GM12878 (cell line): ENCODE data around the gene NSD2. TPM values are rescaled to one million over a fixed set of nuclear protein-coding genes. Genes with fewer than 3 reads are reported as not detected.

ENCODE experiments used
- ATAC-seq: fragments of 200-7000 bp; cut with Tn5 transposase; 3 replicates; pipeline ENCODE4 v1.9.1; 2020; ENCODE audit warnings: mild to moderate bottlenecking, moderate library complexity
- BruUV-seq: library from RNA; stranded (reverse); fragments of 400-500 nt; replicated peaks from 2 replicates; lab custom pipeline; 2021; lab: Mats Ljungman, UMichigan
- CTCF ChIA-PET: fragments of 300-600 bp; sonication (Branson Sonifier 250); formaldehyde crosslinking; extraction: SDS; loops from one replicate; lab custom pipeline; 2021; ENCODE audit warnings: inconsistent platforms; lab: Yijun Ruan, JAX
- POLR2A ChIA-PET: fragments of 350-600 bp; formaldehyde crosslinking; extraction: SDS; loops from one replicate; lab custom pipeline; 2021; ENCODE audit warnings: inconsistent platforms; lab: Charles Lee
- RAD21 ChIA-PET: fragments of 300-600 bp; sonication (Branson Sonifier 250); formaldehyde crosslinking; loops from one replicate; lab custom pipeline; 2023; ENCODE audit warnings: antibody characterized with exemption; ENCODE audit not compliant: unreplicated experiment; lab: Charles Lee
- SMC1A ChIA-PET: fragments of 300-600 bp; sonication (Branson Sonifier 250); formaldehyde crosslinking; loops from one replicate; lab custom pipeline; 2023; ENCODE audit not compliant: unreplicated experiment, uncharacterized antibody; lab: Charles Lee
- DNase-seq: peaks from one replicate; pipeline ENCODE4 v3.0.0-alpha.2; 2011; ENCODE audit warnings: low read depth, low spot score
- FAIRE-seq: peaks from 3 replicates; lab custom pipeline; 2011; peaks lifted over from hg19 to GRCh38; lab: Jason Lieb, UNC
- H2AFZ ChIP-seq: 2 replicates; pipeline ENCODE4 v1.6.0; 2011; ENCODE audit warnings: low read depth, low read length, control low read depth; ENCODE audit not compliant: control insufficient read depth
- H3K27ac ChIP-seq: 2 replicates; pipeline ENCODE4 v1.5.1; 2011; ENCODE audit warnings: control low read depth; ENCODE audit not compliant: control insufficient read depth, insufficient read depth
- H3K27me3 ChIP-seq, 2 experiments: replicated peaks in 1 of 2; 2 replicates each; pipeline versions ENCODE4 v1.6.0 to v1.6.1; 2011; ENCODE audit warnings: low read length in 1 of 2; ENCODE audit not compliant: control insufficient read depth in 2 of 2, insufficient read depth in 2 of 2
- H3K36me3 ChIP-seq, 2 experiments: 2 replicates each; pipeline ENCODE4 v1.5.1; 2011; ENCODE audit warnings: low read length in 1 of 2; ENCODE audit not compliant: control insufficient read depth in 2 of 2, insufficient read depth in 2 of 2
- H3K4me1 ChIP-seq: 2 replicates; pipeline ENCODE4 v1.6.1; 2011; ENCODE audit warnings: mild to moderate bottlenecking, low read length, moderate library complexity, mixed read lengths; ENCODE audit not compliant: control insufficient read depth, insufficient read depth
- H3K4me2 ChIP-seq: 2 replicates; pipeline ENCODE4 v1.6.0; 2011; ENCODE audit warnings: control low read depth; ENCODE audit not compliant: control insufficient read depth, insufficient read depth
- H3K4me3 ChIP-seq: fragments of 200-600 bp; sonication (generic); 2 replicates; pipeline ENCODE4 v1.5.1; 2016
- H3K79me2 ChIP-seq: 2 replicates; pipeline ENCODE4 v1.6.0; 2011; ENCODE audit warnings: low read length; ENCODE audit not compliant: control insufficient read depth, insufficient read depth
- H3K9ac ChIP-seq: 2 replicates; pipeline ENCODE4 v1.8.0; 2011; ENCODE audit warnings: low read length, control low read depth, mixed read lengths; ENCODE audit not compliant: control insufficient read depth, insufficient read depth
- H3K9me3 ChIP-seq: replicated peaks from 3 replicates; pipeline ENCODE4 v1.5.1; 2011; ENCODE audit warnings: mild to moderate bottlenecking, low read length; ENCODE audit not compliant: control insufficient read depth, insufficient read depth
- H4K20me1 ChIP-seq: 2 replicates; pipeline ENCODE4 v1.6.0; 2011; ENCODE audit not compliant: control insufficient read depth, insufficient read depth
- ASH2L ChIP-seq: fragments of 300-600, 200-600 bp; sonication (generic); IDR thresholded peaks from 2 replicates; pipeline ENCODE4 v1.6.1; 2017; ENCODE audit warnings: low read depth, mild to moderate bottlenecking, borderline replicate concordance
- BCL11A ChIP-seq: IDR thresholded peaks from 2 replicates; pipeline ENCODE4 v1.6.1; 2011; ENCODE audit warnings: low read depth, low read length
- CBFB ChIP-seq: IDR thresholded peaks from 2 replicates; pipeline ENCODE4 v1.6.1; 2016; ENCODE audit warnings: antibody characterized with exemption, low read depth
- IKZF2 ChIP-seq, 2 experiments: fragments of 450-650 bp; IDR thresholded peaks; 2 replicates each; pipeline ENCODE4 v1.6.1; 2017; ENCODE audit warnings: mild to moderate bottlenecking in 2 of 2, moderate library complexity in 2 of 2
- KAT2A ChIP-seq: conservative IDR thresholded peaks from 2 replicates; pipeline ENCODE4 v1.6.1; 2011; ENCODE audit warnings: low read depth, low read length; ENCODE audit not compliant: control insufficient read depth
- KLF5 ChIP-seq: fragments of 450-650 bp; IDR thresholded peaks from 2 replicates; pipeline ENCODE4 v1.6.1; 2014; ENCODE audit warnings: mild to moderate bottlenecking; ENCODE audit not compliant: partially characterized antibody
- MEF2B ChIP-seq: fragments of 450-650 bp; IDR thresholded peaks from 2 replicates; pipeline ENCODE4 v1.6.1; 2018; ENCODE audit warnings: mild to moderate bottlenecking, moderate library complexity; ENCODE audit not compliant: partially characterized antibody, poor library complexity, severe bottlenecking
- MYB ChIP-seq: fragments of 150-350 bp; IDR thresholded peaks from 2 replicates; pipeline ENCODE4 v1.6.1; 2014; ENCODE audit warnings: mild to moderate bottlenecking, low read depth, low read length, borderline replicate concordance
- NR2F1 ChIP-seq: fragments of 450-650 bp; conservative IDR thresholded peaks from 2 replicates; pipeline ENCODE4 v1.6.1; 2017; ENCODE audit warnings: mild to moderate bottlenecking
- RAD21 ChIP-seq: IDR thresholded peaks from 2 replicates; pipeline ENCODE4 v1.6.1; 2011; ENCODE audit warnings: mild to moderate bottlenecking, low read depth, low read length, moderate library complexity; ENCODE audit not compliant: insufficient read depth
- RB1 ChIP-seq: fragments of 450-650 bp; formaldehyde crosslinking; IDR thresholded peaks from 2 replicates; pipeline ENCODE4 v1.6.1; 2017; ENCODE audit warnings: mild to moderate bottlenecking, borderline replicate concordance
- RBBP5 ChIP-seq: fragments of 200-600 bp; sonication (generic); conservative IDR thresholded peaks from 2 replicates; pipeline ENCODE4 v1.6.1; 2016
- RUNX3 ChIP-seq: IDR thresholded peaks from 2 replicates; pipeline ENCODE4 v1.6.1; 2012; ENCODE audit warnings: low read length, inconsistent platforms
- STAT1 ChIP-seq: fragments of 450-650 bp; conservative IDR thresholded peaks from 2 replicates; pipeline ENCODE4 v1.6.1; 2014; ENCODE audit warnings: antibody characterized with exemption, mild to moderate bottlenecking
- TCF12 ChIP-seq: IDR thresholded peaks from 2 replicates; pipeline ENCODE4 v1.6.1; 2011; ENCODE audit warnings: low read depth, mild to moderate bottlenecking, low read length
- YBX1 ChIP-seq: fragments of 450-650 bp; IDR thresholded peaks from 2 replicates; pipeline ENCODE4 v1.6.1; 2016; ENCODE audit warnings: antibody characterized with exemption
- YY1 ChIP-seq: IDR thresholded peaks from 2 replicates; pipeline ENCODE4 v1.6.1; 2011; ENCODE audit warnings: low read depth, mild to moderate bottlenecking, low read length
- ZNF622 ChIP-seq: fragments of 450-650 bp; IDR thresholded peaks from 2 replicates; pipeline ENCODE4 v1.6.1; 2017; ENCODE audit warnings: mild to moderate bottlenecking, inconsistent platforms
- WGBS: methylation state at CpG from one replicate; pipeline ENCODE4 v1.1.6; 2016; ENCODE audit warnings: low lambda C conversion rate; ENCODE audit not compliant: insufficient replicate concordance, insufficient coverage; ENCODE audit errors: missing lambda C conversion rate; 5-methylcytosine and 5-hydroxymethylcytosine counted together
- in situ Hi-C: fragments of 300-500 bp; cut with MboI; formaldehyde crosslinking; loops from 9 replicates; pipeline ENCODE4 v1.14.3; 2018; ENCODE audit warnings: mixed read lengths
- intact Hi-C: fragments of 100-400 bp; cut with micrococcal nuclease; formaldehyde crosslinking; loops from one replicate; pipeline ENCODE4 v1.14.2; 2022; ENCODE audit not compliant: unreplicated experiment
- polyA plus RNA-seq, 11 experiments: library from polyadenylated mRNA; depleted of rRNA in 4 of 11; unstranded in 6 of 11; stranded (reverse) in 5 of 11; fragments of >200 nt; fragmentation: Nextera tagmentation in 4 of 11; fragmentation: Illumina TruSeq in 1 of 11; extraction: Ambion mirVana in 4 of 11; extraction: Trizol in 1 of 11; gene quantifications; 1 replicate in 1 of 11; 2 replicates in 10 of 11; pipeline versions ENCODE4 v1.2.1 to v1.2.3, GENCODE V29; 2011 to 2016; ENCODE audit warnings: inconsistent platforms in 2 of 11, missing spikeins in 2 of 11, low read depth in 1 of 11
- total RNA-seq, 4 experiments: library from RNA; depleted of rRNA in 3 of 4; stranded (reverse); fragments of >200 nt in 3 of 4; fragmentation: Illumina TruSeq in 1 of 4; extraction: Trizol in 1 of 4; gene quantifications; 2 replicates each; pipeline versions ENCODE4 v1.2.1 to v1.2.3, GENCODE V29; 2013 to 2021
- TF ChIP-seq, protein P1 (sequence below): IDR thresholded peaks from 2 replicates; pipeline ENCODE4 v1.6.1; 2012; ENCODE audit warnings: low read depth, low read length, improper control_type of control experiment
- TF ChIP-seq, protein P2 (sequence below), 3 experiments: IDR thresholded peaks in 2 of 3; conservative IDR thresholded peaks in 1 of 3; 2 replicates each; pipeline ENCODE4 v1.5.1; 2011; ENCODE audit warnings: low read depth in 3 of 3, low read length in 3 of 3, mild to moderate bottlenecking in 3 of 3, control low read depth in 2 of 3, moderate library complexity in 2 of 3, inconsistent platforms in 1 of 3, mixed read lengths in 1 of 3; ENCODE audit not compliant: control insufficient read depth in 2 of 3, insufficient read depth in 1 of 3; ENCODE audit errors: extremely low read depth in 1 of 3
- TF ChIP-seq, protein P3 (sequence below): IDR thresholded peaks from 2 replicates; pipeline ENCODE4 v1.6.1; 2012; ENCODE audit warnings: low read depth, low read length, improper control_type of control experiment

NSD2 gene
- total and polyA plus RNA-seq, 10 of the 15 experiments (the other 5 are each of a cell fraction or from before 2014, with no cell fraction given): 8.6 to 139 (median 67.2) TPM

DNA sequence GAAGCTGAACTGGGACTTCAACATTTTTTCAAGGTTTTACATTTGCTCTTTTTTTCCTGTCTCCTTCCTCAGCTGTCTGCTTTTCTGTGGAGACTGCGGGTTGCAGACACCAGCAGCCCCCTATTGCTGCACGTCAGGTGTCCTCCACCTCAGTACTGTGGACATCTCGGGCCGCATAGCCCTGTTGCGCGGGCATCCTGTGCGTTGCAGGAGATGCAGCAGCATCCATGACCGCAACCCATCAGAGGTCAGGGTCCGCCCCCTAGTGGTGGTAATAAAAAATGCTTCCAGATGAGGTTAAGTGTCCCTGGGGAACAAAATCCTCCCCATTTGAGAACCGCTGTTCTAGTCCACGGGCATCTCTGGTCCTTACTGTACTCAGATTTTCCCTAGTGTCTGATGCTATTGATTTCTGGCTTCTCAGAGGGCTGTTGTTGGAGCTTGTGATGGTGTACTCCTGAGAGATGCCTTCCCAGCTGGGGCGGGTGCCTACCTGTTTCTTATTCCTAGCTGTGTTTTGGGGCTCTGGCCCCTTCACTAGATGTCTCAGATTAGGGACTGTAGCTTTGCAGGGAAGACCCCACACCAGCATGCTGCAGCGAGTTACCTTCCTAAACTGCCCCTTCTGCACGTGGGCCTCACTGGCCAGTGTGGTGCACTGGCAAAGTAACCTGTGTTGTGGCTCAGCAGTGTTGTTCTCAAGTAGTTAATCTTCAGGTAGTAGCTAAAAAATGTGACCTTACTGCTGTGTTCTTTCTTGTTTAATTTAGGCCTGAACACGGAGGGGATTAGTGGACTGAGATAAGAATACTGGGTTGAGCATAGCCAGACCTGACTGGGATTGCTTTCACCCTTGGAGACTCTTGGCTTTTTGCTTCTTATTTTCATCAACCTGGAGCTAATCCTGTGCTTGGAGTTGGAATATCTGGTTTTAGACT is 28.2 kb downstream of the NSD2 start:
- SMC1A ChIA-PET: interaction anchor here (0.6 to 4.0 kb wide), 22 partner anchors 8 to 169 kb away, joined by 3 to 25 read pairs (median 5); no protein-coding TSS in a partner anchor
- TF ChIP-seq TCF12 (no peak), YBX1 (no peak), NR2F1 (peak; percentile 81), RB1 (peak; percentile 60; the same call in 1 of the 2 replicates), RUNX3 (peak; percentile 88), KLF5 (no peak), KAT2A (no peak), ASH2L (no peak), STAT1 (no peak), BCL11A (0 out of 2 replicates have a peak, but pooled peaks have one; percentile 18), MEF2B (peak; percentile 98), IKZF2 (IDR thresholded peaks at IDR 0.05) (0 out of 4 replicates have a peak, but pooled peaks of 1 of the 2 experiments have one; percentile 13), RAD21 (peak; percentile 89), ZNF622 (no peak), RBBP5 (no peak), YY1 (peak; percentile 82), MYB (no peak), CBFB (peak; percentile 56; the same call in 1 of the 2 replicates)
- TF ChIP-seq, protein P1, sequence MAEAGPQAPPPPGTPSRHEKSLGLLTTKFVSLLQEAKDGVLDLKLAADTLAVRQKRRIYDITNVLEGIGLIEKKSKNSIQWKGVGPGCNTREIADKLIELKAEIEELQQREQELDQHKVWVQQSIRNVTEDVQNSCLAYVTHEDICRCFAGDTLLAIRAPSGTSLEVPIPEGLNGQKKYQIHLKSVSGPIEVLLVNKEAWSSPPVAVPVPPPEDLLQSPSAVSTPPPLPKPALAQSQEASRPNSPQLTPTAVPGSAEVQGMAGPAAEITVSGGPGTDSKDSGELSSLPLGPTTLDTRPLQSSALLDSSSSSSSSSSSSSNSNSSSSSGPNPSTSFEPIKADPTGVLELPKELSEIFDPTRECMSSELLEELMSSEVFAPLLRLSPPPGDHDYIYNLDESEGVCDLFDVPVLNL: no peak
- TF ChIP-seq, protein P2, sequence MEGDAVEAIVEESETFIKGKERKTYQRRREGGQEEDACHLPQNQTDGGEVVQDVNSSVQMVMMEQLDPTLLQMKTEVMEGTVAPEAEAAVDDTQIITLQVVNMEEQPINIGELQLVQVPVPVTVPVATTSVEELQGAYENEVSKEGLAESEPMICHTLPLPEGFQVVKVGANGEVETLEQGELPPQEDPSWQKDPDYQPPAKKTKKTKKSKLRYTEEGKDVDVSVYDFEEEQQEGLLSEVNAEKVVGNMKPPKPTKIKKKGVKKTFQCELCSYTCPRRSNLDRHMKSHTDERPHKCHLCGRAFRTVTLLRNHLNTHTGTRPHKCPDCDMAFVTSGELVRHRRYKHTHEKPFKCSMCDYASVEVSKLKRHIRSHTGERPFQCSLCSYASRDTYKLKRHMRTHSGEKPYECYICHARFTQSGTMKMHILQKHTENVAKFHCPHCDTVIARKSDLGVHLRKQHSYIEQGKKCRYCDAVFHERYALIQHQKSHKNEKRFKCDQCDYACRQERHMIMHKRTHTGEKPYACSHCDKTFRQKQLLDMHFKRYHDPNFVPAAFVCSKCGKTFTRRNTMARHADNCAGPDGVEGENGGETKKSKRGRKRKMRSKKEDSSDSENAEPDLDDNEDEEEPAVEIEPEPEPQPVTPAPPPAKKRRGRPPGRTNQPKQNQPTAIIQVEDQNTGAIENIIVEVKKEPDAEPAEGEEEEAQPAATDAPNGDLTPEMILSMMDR (IDR thresholded peaks at IDR 0.05 in 2 of 3, conservative IDR thresholded peaks at IDR 0.05 in 1 of 3; ENCODE audit: control insufficient read depth in 2 of 3, extremely low read depth in 1 of 3, insufficient read depth in 1 of 3, low read depth in 3 of 3, low read length in 3 of 3): peak; percentile 62 to 93 (median 91)
- TF ChIP-seq, protein P3, sequence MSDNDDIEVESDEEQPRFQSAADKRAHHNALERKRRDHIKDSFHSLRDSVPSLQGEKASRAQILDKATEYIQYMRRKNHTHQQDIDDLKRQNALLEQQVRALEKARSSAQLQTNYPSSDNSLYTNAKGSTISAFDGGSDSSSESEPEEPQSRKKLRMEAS: no peak

More for the DNA sequence above, 28.2 kb downstream of the NSD2 start:
- H3K4me3 ChIP-seq: no peak overlapping the region
- ATAC-seq: peak; percentile 98
- POLR2A ChIA-PET: interaction anchor here (0.6 to 1.4 kb wide), 4 partner anchors 20 to 42 kb away, joined by 3 to 7 read pairs (median 4); no protein-coding TSS in a partner anchor
- H3K9me3 ChIP-seq: no peaks in the 10 kb centered on the region
- H3K79me2 ChIP-seq: peaks cover 73% of the 10 kb centered on the region
- intact Hi-C loops: loop anchor here (1.0 to 5.0 kb wide), 4 partner anchors 27 to 151 kb away; no protein-coding TSS in a partner anchor
- in situ Hi-C loops: no loop called here
- peak; percentile 53 for DNase-seq
- peaks cover 23 to 31% of the 10 kb centered on the region in 2 experiments for H3K36me3 ChIP-seq
- RAD21 ChIA-PET: interaction anchor here (1.0 to 2.4 kb wide), 16 partner anchors 13 to 206 kb away, joined by 3 to 16 read pairs (median 4); partner anchors contain the start of gene LETM1
- peak; percentile 96 for FAIRE-seq
- CTCF ChIA-PET: interaction anchor here (0.7 to 4.5 kb wide), 34 partner anchors 8 to 365 kb away, joined by 3 to 38 read pairs (median 7); partner anchors contain the start of gene TMEM129
- no peaks in the 10 kb centered on the region for H3K27me3 ChIP-seq
- no peak overlapping the region for H3K9ac ChIP-seq
- WGBS: 27% methylated on average over 15 of the region's 15 CpGs
- no peak overlapping the region; the same call in 1 of the 2 replicates for H2AFZ ChIP-seq
- peak overlapping the region; percentile 47; the same call in 1 of the 2 replicates for H3K4me2 ChIP-seq
- BruUV-seq: no TSS peak
- H4K20me1 ChIP-seq: peaks cover 8% of the 10 kb centered on the region; the same call in 1 of the 2 replicates
- H3K27ac ChIP-seq: no peak overlapping the region; the same call in 1 of the 2 replicates
- peaks cover 6% of the 10 kb centered on the region for H3K4me1 ChIP-seq
